Stimulated activated CD4-positive, alpha-beta T cell treated with anti-CD3 and anti-CD28 coated beads, Interleukin-12 subunit alpha, Interleukin-12 subunit beta, amount 100 ng/mL, for 4 hours (primary cell): Measurements from ENCODE around the gene RHOXF1.
"Not testable (repeated sequence)": the region's sequence is repeated elsewhere in the genome, so short reads cannot be mapped to it uniquely, and the experiment has no call there.

Experiments used
- DNase-seq: peaks from one replicate; pipeline ENCODE4 v3.0.0-alpha.2; 2020

RHOXF1 gene

GRCh38 chrX:120115438-120115963 is at the start of gene RHOXF1:
Gene RHOXF1 (minus strand): TSS chrX:120115913. CDS start chrX:120115862, 51 bp downstream.
- DNase-seq, result no peak

- DNase-seq, result not testable (repeated sequence)
Measured at GRCh38 chrX:120159086-120159485, 43.4 kb upstream of the RHOXF1 start.

- not testable (repeated sequence) for DNase-seq
Measured at GRCh38 chrX:120158313-120158712, 42.6 kb upstream of the RHOXF1 start, which contains the start of gene RHOXF2. Gene RHOXF2 (plus strand): TSS chrX:120158613. CDS start chrX:120158751, 138 bp downstream.

- not testable (repeated sequence) for DNase-seq
Measured at GRCh38 chrX:120150109-120150744, 34.5 kb upstream of the RHOXF1 start.

- no peak for DNase-seq
Measured at GRCh38 chrX:120147537-120147936, 31.8 kb upstream of the RHOXF1 start.

- not testable (repeated sequence) for DNase-seq
Measured at GRCh38 chrX:120146323-120146722, 30.6 kb upstream of the RHOXF1 start.

GRCh38 chrX:120145295-120145925 is 29.7 kb upstream of the RHOXF1 start:
- no peak for DNase-seq

- no peak for DNase-seq
Measured at GRCh38 chrX:120144178-120144844, 28.6 kb upstream of the RHOXF1 start.

GRCh38 chrX:120140293-120140981 is 24.7 kb upstream of the RHOXF1 start:
- DNase-seq, result no peak

- DNase-seq, result no peak
Measured at GRCh38 chrX:120137439-120137838, 21.7 kb upstream of the RHOXF1 start.

GRCh38 chrX:120136840-120137239 is 21.1 kb upstream of the RHOXF1 start:
- DNase-seq, result no peak

- no peak for DNase-seq
Measured at GRCh38 chrX:120136128-120136527, 20.4 kb upstream of the RHOXF1 start.

GRCh38 chrX:120128306-120128846 is 12.7 kb upstream of the RHOXF1 start:
- not testable (repeated sequence) for DNase-seq

- DNase-seq, result no peak
Measured at GRCh38 chrX:120125444-120125843, 9.7 kb upstream of the RHOXF1 start.

GRCh38 chrX:120120223-120120622 is 4.5 kb upstream of the RHOXF1 start:
- DNase-seq, result no peak

GRCh38 chrX:120111611-120112010 is 4.1 kb downstream of the RHOXF1 start:
- no peak for DNase-seq

- DNase-seq, result no peak
Measured at GRCh38 chrX:120109378-120109777, 6.3 kb downstream of the RHOXF1 start.

- DNase-seq, result not testable (repeated sequence)
Measured at GRCh38 chrX:120104707-120105106, 11.0 kb downstream of the RHOXF1 start.

GRCh38 chrX:120101057-120101456 is 14.7 kb downstream of the RHOXF1 start:
- DNase-seq, result not testable (repeated sequence)

- no peak for DNase-seq
Measured at GRCh38 chrX:120090208-120090607, 25.5 kb downstream of the RHOXF1 start.

- no peak for DNase-seq
Measured at GRCh38 chrX:120087289-120088017, 28.3 kb downstream of the RHOXF1 start.
